ENCODE measurements around the gene MLN. TPM values are rescaled to one million over a fixed set of nuclear protein-coding genes. Genes with fewer than 3 reads are reported as not detected.

MLN gene
- total and polyA plus RNA-seq, 2 donors (not counting 3 experiments of a cell fraction or from before 2014, with no cell fraction given), result not detected

- BruUV-seq (replicated peaks), result no TSS peak
- no peak overlapping the region for H3K9ac ChIP-seq (replicated peaks; ENCODE audit: extremely low read depth, insufficient read depth, low read length)
- H3K9me1 ChIP-seq (replicated peaks; ENCODE audit: control insufficient read depth, extremely low read depth, insufficient read depth, low read length), result no peaks in the 10 kb centered on the region
- no peaks in the 10 kb centered on the region for H3K79me2 ChIP-seq (ENCODE audit: control insufficient read depth, insufficient read depth, low read length)
- no peak overlapping the region for H3K27ac ChIP-seq (ENCODE audit: insufficient read depth, low read depth, low read length)
- H3K4me3 ChIP-seq (replicated peaks in 1 of 3; ENCODE audit: insufficient read depth in 1 of 3, low read depth in 1 of 3, low read length in 3 of 3), result no peak overlapping the region
- H3K27me3 ChIP-seq (ENCODE audit: control insufficient read depth in 2 of 2, insufficient read depth in 2 of 2, low read length in 2 of 2), result peaks cover 8 to 13% of the 10 kb centered on the region in 2 experiments
- H3K4me2 ChIP-seq (ENCODE audit: insufficient read depth, low read length), result no peak overlapping the region
- no peaks in the 10 kb centered on the region for H4K20me1 ChIP-seq (replicated peaks; ENCODE audit: control insufficient read depth, extremely low read depth, insufficient read depth, low read length)
- CTCF ChIA-PET, result interaction anchor here (0.6 to 2.3 kb wide), 3 partner anchors 11 to 176 kb away, joined by 3 to 9 read pairs (median 8); no protein-coding TSS in a partner anchor
- TF ChIP-seq POLR2AphosphoS5 (IDR thresholded peaks at IDR 0.05; ENCODE audit: insufficient read depth, low read depth, low read length), result no peak
- TF ChIP-seq, protein P1, sequence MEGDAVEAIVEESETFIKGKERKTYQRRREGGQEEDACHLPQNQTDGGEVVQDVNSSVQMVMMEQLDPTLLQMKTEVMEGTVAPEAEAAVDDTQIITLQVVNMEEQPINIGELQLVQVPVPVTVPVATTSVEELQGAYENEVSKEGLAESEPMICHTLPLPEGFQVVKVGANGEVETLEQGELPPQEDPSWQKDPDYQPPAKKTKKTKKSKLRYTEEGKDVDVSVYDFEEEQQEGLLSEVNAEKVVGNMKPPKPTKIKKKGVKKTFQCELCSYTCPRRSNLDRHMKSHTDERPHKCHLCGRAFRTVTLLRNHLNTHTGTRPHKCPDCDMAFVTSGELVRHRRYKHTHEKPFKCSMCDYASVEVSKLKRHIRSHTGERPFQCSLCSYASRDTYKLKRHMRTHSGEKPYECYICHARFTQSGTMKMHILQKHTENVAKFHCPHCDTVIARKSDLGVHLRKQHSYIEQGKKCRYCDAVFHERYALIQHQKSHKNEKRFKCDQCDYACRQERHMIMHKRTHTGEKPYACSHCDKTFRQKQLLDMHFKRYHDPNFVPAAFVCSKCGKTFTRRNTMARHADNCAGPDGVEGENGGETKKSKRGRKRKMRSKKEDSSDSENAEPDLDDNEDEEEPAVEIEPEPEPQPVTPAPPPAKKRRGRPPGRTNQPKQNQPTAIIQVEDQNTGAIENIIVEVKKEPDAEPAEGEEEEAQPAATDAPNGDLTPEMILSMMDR (IDR thresholded peaks at IDR 0.05; ENCODE audit: extremely low read depth in 1 of 2, insufficient read depth in 1 of 2, low read depth in 1 of 2, low read length in 2 of 2), result peak in 1 of 2 donors; percentile 33
- DNase-seq (ENCODE audit: low read depth, low spot score) (no peak), FAIRE-seq (no peak)
- H3K36me3 ChIP-seq (ENCODE audit: control insufficient read depth in 2 of 2, extremely low read depth in 1 of 2, insufficient read depth in 2 of 2, low read length in 2 of 2), result no peaks in the 10 kb centered on the region
- dilution Hi-C loops (cut with MboI; ENCODE audit: extremely low pct_ligation_motif_present, low sequenced_read_pairs) (no loop called here), intact Hi-C loops (cut with micrococcal nuclease) (no loop called here)
- H2AFZ ChIP-seq (ENCODE audit: low read depth, low read length), result no peak overlapping the region
- H3K9me3 ChIP-seq (replicated peaks; ENCODE audit: control insufficient read depth, insufficient read depth, low read length), result no peaks in the 10 kb centered on the region
- no peaks in the 10 kb centered on the region for H3K4me1 ChIP-seq (ENCODE audit: control insufficient read depth, extremely low read depth, insufficient read depth, low read length)
- POLR2A ChIA-PET, result no interaction called here
These were observed 48.2 kb upstream of the MLN start for GRCh38 chr6:33851959-33852358.

- DNase-seq (ENCODE audit: low read depth, low spot score), result no peak
- Histone ChIP-seq H3K27ac (ENCODE audit: insufficient read depth, low read depth, low read length) (no peak overlapping the region), H3K27me3 (ENCODE audit: control insufficient read depth in 2 of 2, insufficient read depth in 2 of 2, low read length in 2 of 2) (peaks cover 8 to 13% of the 10 kb centered on the region in 2 experiments), H3K9ac (replicated peaks; ENCODE audit: extremely low read depth, insufficient read depth, low read length) (no peak overlapping the region), H3K9me1 (replicated peaks; ENCODE audit: control insufficient read depth, extremely low read depth, insufficient read depth, low read length) (no peaks in the 10 kb centered on the region), H3K9me3 (replicated peaks; ENCODE audit: control insufficient read depth, insufficient read depth, low read length) (no peaks in the 10 kb centered on the region), H2AFZ (ENCODE audit: low read depth, low read length) (no peak overlapping the region), H3K79me2 (ENCODE audit: control insufficient read depth, insufficient read depth, low read length) (no peaks in the 10 kb centered on the region), H3K4me2 (ENCODE audit: insufficient read depth, low read length) (no peak overlapping the region), H3K36me3 (ENCODE audit: control insufficient read depth in 2 of 2, extremely low read depth in 1 of 2, insufficient read depth in 2 of 2, low read length in 2 of 2) (no peaks in the 10 kb centered on the region), H4K20me1 (replicated peaks; ENCODE audit: control insufficient read depth, extremely low read depth, insufficient read depth, low read length) (no peaks in the 10 kb centered on the region), H3K4me1 (ENCODE audit: control insufficient read depth, extremely low read depth, insufficient read depth, low read length) (no peaks in the 10 kb centered on the region), H3K4me3 (replicated peaks in 1 of 3; ENCODE audit: insufficient read depth in 1 of 3, low read depth in 1 of 3, low read length in 3 of 3) (no peak overlapping the region)
- ChIA-PET POLR2A (no interaction called here), CTCF (interaction anchor here (0.6 to 2.3 kb wide), 6 partner anchors 10 to 204 kb away, joined by 3 to 9 read pairs (median 4); no protein-coding TSS in a partner anchor)
- TF ChIP-seq, protein P1 (IDR thresholded peaks at IDR 0.05; ENCODE audit: extremely low read depth in 1 of 2, insufficient read depth in 1 of 2, low read depth in 1 of 2, low read length in 2 of 2), result no peak
- TF ChIP-seq FOS (IDR thresholded peaks at IDR 0.05; ENCODE audit: borderline replicate concordance, insufficient read depth, low read length), result no peak
- no peak for TF ChIP-seq GATA2 (IDR thresholded peaks at IDR 0.05; ENCODE audit: insufficient read depth, insufficient read length, low read depth, low read length)
- no peak for TF ChIP-seq JUN (IDR thresholded peaks at IDR 0.05; ENCODE audit: borderline replicate concordance, insufficient read depth, insufficient read length, low read depth)
- TF ChIP-seq POLR2AphosphoS5 (IDR thresholded peaks at IDR 0.05; ENCODE audit: insufficient read depth, low read depth, low read length), result no peak
- TF ChIP-seq MAX (IDR thresholded peaks at IDR 0.05; ENCODE audit: insufficient read depth, insufficient read length), result no peak
- no peak for TF ChIP-seq POLR2A (IDR thresholded peaks at IDR 0.05; ENCODE audit: low read depth, low read length)
- no peak for TF ChIP-seq EZH2 (IDR thresholded peaks at IDR 0.05; ENCODE audit: borderline replicate concordance, low read depth, low read length, severe bottlenecking)
- no peak for TF ChIP-seq MYC (IDR thresholded peaks at IDR 0.05; ENCODE audit: low read depth, low read length)
- BruUV-seq (replicated peaks), result no TSS peak
- no peak for FAIRE-seq
- dilution Hi-C loops (cut with MboI; ENCODE audit: extremely low pct_ligation_motif_present, low sequenced_read_pairs) (no loop called here), intact Hi-C loops (cut with micrococcal nuclease) (no loop called here)
These were observed 47.2 kb upstream of the MLN start for GRCh38 chr6:33850869-33851541.
